SU-DHL-6 (cell line): ENCODE measurements around the gene APOBEC3G.

Source experiments
- EZH2phosphoT487 ChIP-seq: fragments of 200-600 bp; sonication (generic), shearing (Covaris generic); conservative IDR thresholded peaks from 2 replicates; pipeline ENCODE4 v1.6.1; 2018; ENCODE audit warnings: mild to moderate bottlenecking, antibody characterized with exemption, low read length, moderate library complexity, mixed read lengths
- TF ChIP-seq, protein P1 (sequence below): fragments of 200-600 bp; sonication (generic); IDR thresholded peaks from one replicate; pipeline ENCODE4 v1.5.1; 2017; ENCODE audit warnings: antibody characterized with exemption, mild to moderate bottlenecking, low read length, moderate library complexity; ENCODE audit not compliant: insufficient read depth, poor library complexity, severe bottlenecking

DNA sequence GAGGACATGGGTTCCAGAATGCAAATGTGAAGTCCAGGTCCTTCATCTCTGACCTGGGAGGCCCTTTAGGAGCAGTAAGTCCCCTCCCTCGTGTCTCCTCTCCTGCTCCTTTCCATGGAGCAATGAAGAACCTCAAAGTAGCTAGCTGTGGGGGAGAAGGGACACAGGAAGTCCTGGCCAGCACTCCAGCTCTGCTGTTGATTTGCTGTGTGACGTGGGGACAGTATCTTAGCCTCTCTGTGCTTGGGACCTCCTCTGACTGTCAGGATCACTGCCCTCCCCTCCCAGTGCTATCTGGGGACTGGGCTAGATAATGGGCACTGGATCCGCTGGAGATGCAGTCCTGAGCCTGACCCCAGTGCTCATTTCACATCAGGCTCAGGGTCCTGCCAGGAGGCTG is 18.9 kb downstream of the APOBEC3G start:
- TF ChIP-seq, protein P1, sequence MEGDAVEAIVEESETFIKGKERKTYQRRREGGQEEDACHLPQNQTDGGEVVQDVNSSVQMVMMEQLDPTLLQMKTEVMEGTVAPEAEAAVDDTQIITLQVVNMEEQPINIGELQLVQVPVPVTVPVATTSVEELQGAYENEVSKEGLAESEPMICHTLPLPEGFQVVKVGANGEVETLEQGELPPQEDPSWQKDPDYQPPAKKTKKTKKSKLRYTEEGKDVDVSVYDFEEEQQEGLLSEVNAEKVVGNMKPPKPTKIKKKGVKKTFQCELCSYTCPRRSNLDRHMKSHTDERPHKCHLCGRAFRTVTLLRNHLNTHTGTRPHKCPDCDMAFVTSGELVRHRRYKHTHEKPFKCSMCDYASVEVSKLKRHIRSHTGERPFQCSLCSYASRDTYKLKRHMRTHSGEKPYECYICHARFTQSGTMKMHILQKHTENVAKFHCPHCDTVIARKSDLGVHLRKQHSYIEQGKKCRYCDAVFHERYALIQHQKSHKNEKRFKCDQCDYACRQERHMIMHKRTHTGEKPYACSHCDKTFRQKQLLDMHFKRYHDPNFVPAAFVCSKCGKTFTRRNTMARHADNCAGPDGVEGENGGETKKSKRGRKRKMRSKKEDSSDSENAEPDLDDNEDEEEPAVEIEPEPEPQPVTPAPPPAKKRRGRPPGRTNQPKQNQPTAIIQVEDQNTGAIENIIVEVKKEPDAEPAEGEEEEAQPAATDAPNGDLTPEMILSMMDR, result no peak
- no peak for TF ChIP-seq EZH2phosphoT487
